MM.1S (cell line): Measurements from ENCODE around the gene FANCG.

Source experiments
- EZH2 ChIP-seq: fragments of 300-600 bp; sonication (generic); optimal IDR thresholded peaks from 2 replicates; pipeline ENCODE3; 2017; ENCODE audit warnings: low read depth, mild to moderate bottlenecking, antibody characterized with exemption, low read length, mixed read lengths
- TF ChIP-seq, protein P1 (sequence below): fragments of 300-600 bp; sonication (generic); IDR thresholded peaks from 2 replicates; pipeline ENCODE4 v1.5.1; 2016; ENCODE audit warnings: antibody characterized with exemption, low read length, mixed read lengths

DNA sequence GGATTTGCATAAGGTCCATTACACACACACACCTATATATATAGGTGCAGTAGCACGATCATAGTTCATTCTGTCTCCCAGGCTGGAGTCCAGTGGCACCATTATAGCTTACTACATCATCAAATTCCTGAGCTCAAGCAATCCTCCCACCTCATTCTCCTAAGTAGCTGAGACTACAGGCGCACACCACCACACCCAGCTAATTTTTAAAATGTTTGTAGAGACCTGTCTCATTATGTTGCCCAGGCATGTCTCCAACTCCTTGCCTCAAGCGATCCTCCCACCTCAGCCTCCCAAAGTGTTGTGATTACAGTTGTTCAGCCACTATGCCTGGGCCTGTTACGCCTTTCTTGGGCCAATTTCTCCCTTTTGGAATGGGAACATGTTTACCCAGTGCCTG lies 50.5 kb downstream of the FANCG start:
- TF ChIP-seq, protein P1, sequence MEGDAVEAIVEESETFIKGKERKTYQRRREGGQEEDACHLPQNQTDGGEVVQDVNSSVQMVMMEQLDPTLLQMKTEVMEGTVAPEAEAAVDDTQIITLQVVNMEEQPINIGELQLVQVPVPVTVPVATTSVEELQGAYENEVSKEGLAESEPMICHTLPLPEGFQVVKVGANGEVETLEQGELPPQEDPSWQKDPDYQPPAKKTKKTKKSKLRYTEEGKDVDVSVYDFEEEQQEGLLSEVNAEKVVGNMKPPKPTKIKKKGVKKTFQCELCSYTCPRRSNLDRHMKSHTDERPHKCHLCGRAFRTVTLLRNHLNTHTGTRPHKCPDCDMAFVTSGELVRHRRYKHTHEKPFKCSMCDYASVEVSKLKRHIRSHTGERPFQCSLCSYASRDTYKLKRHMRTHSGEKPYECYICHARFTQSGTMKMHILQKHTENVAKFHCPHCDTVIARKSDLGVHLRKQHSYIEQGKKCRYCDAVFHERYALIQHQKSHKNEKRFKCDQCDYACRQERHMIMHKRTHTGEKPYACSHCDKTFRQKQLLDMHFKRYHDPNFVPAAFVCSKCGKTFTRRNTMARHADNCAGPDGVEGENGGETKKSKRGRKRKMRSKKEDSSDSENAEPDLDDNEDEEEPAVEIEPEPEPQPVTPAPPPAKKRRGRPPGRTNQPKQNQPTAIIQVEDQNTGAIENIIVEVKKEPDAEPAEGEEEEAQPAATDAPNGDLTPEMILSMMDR = no peak
- TF ChIP-seq EZH2 = no peak
